ENCODE data around the gene DRICH1.
"Not testable (repeated sequence)": the region's sequence is repeated elsewhere in the genome, so short reads cannot be mapped to it uniquely, and the experiment has no call there.

GRCh38 chr22:23621916-23622315 lies 10.2 kb downstream of the DRICH1 start:
- TF ChIP-seq CTCF, POLR2AphosphoS5, EP300, POLR2A (IDR thresholded peaks at IDR 0.05): not testable (repeated sequence)

All from gastroesophageal sphincter (tissue), 3 donors.